Body of pancreas (tissue), 4 donors: ENCODE measurements around the gene CA12.

Source experiments
- CTCF ChIP-seq, 7 experiments: fragments of 450-650 bp in 4 of 7; fragments of 200-600 bp in 3 of 7; sonication (generic) in 3 of 7; IDR thresholded peaks; one replicate each; pipeline ENCODE4 v1.5.1; 2016 to 2019; ENCODE audit warnings: antibody characterized with exemption in 7 of 7
- POLR2A ChIP-seq, 3 donors: fragments of 450-650 bp; IDR thresholded peaks; one replicate each; pipeline ENCODE4 v1.6.1; 2016; ENCODE audit warnings: antibody characterized with exemption in 3 of 3, mild to moderate bottlenecking in 2 of 3

GRCh38 chr15:63366451-63366850 lies 15.2 kb downstream of the CA12 start:
- TF ChIP-seq CTCF (IDR thresholded peaks at IDR 0.05) (no peak), POLR2A (IDR thresholded peaks at IDR 0.05) (no peak)
